GM10248 (cell line): ENCODE data around the gene HPGDS.
"Not testable (repeated sequence)": the region's sequence is repeated elsewhere in the genome, so short reads cannot be mapped to it uniquely, and the experiment has no call there.

Experiments used
- CTCF ChIA-PET: fragments of 300-600 bp; sonication (Branson Sonifier 250); formaldehyde crosslinking; extraction: SDS; loops from one replicate; lab custom pipeline; 2021; ENCODE audit warnings: antibody characterized with exemption; lab: Yijun Ruan, JAX
- POLR2A ChIA-PET: fragments of 350-650 bp; sonication (Branson Sonifier 250); formaldehyde crosslinking; extraction: SDS; loops from one replicate; lab custom pipeline; 2020; ENCODE audit warnings: antibody characterized with exemption; lab: Yijun Ruan, JAX
- DNase-seq: peaks from one replicate; pipeline ENCODE4 v3.0.0; 2012; ENCODE audit errors: extremely low spot score
- TF ChIP-seq, protein P1 (sequence below): IDR thresholded peaks from 2 replicates; pipeline ENCODE4 v1.5.1; 2012; ENCODE audit warnings: mild to moderate bottlenecking, low read depth; ENCODE audit errors: extremely low read depth, missing control alignments, control extremely low read depth

Gene HPGDS

DNA sequence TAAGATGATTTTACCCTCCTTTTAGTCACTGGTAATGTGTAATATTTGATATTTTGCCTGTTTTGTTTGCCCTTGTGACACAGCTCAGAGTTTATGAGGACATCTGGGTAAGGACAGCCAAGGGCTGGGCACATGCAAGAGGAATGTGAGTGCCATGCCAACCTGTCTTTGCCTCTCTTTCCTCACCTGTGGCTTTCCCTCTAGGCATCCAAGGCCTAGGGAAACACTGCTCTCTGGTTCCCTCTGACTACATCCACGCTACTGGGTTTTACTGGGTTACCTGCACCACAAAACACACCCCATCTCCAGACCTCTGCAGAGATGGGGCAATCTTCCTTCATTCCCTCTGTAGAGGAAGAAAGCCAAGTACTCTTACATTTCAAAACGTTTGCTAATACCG is 7.7 kb downstream of the HPGDS start:
- DNase-seq: no peak
- POLR2A ChIA-PET: no interaction called here
- CTCF ChIA-PET: interaction anchor here (0.9 kb wide), 1 partner anchor 13 kb away, joined by 3 read pairs; no protein-coding TSS in a partner anchor
- TF ChIP-seq, protein P1, sequence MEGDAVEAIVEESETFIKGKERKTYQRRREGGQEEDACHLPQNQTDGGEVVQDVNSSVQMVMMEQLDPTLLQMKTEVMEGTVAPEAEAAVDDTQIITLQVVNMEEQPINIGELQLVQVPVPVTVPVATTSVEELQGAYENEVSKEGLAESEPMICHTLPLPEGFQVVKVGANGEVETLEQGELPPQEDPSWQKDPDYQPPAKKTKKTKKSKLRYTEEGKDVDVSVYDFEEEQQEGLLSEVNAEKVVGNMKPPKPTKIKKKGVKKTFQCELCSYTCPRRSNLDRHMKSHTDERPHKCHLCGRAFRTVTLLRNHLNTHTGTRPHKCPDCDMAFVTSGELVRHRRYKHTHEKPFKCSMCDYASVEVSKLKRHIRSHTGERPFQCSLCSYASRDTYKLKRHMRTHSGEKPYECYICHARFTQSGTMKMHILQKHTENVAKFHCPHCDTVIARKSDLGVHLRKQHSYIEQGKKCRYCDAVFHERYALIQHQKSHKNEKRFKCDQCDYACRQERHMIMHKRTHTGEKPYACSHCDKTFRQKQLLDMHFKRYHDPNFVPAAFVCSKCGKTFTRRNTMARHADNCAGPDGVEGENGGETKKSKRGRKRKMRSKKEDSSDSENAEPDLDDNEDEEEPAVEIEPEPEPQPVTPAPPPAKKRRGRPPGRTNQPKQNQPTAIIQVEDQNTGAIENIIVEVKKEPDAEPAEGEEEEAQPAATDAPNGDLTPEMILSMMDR: no peak

DNA sequence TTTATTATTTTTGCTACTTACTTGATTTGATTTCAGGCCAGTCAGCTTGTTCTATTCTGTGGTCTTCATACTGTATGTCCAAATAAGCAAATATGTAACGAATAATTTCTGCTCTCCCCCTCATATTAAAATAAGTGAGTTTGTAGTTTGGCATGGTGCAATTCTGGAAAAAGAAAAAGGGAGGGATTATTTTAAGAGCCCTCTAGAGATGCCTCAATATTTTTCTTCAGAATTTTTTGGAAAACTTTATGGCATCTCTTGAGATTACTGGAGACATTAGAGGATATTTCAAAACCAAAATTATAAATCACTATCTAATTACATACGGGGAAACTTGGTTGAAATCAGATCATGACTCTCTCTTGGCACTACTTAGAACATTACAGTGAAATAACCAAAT is 8.2 kb downstream of the HPGDS start:
- POLR2A ChIA-PET: no interaction called here
- CTCF ChIA-PET: interaction anchor here (0.9 to 1.1 kb wide), 2 partner anchors 12 to 17 kb away, joined by 3 read pairs; no protein-coding TSS in a partner anchor
- TF ChIP-seq, protein P1: no peak
- no peak for DNase-seq

DNA sequence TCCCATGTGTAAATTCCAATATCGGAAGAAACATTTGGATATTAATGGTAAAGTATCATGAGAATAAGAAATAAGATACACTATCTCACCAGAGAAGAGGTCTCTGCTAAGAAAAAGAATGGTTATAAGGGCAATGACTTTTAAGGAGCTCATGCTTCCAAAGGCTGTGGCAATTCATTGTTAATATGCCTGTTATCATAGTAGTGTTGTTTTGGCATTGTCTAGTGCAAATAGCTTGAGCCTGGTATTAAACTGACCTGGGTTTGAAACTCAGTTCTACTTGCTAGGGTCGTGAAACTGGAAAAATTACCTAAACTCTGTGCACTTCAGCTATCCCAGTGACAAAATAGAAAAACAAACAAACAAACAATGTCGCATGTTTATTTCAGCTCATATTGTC is 8.8 kb downstream of the HPGDS start:
- no peak for DNase-seq
- ChIA-PET POLR2A (no interaction called here), CTCF (interaction anchor here (0.9 to 1.1 kb wide), 2 partner anchors 12 to 18 kb away, joined by 3 read pairs; no protein-coding TSS in a partner anchor)
- TF ChIP-seq, protein P1: no peak

DNA sequence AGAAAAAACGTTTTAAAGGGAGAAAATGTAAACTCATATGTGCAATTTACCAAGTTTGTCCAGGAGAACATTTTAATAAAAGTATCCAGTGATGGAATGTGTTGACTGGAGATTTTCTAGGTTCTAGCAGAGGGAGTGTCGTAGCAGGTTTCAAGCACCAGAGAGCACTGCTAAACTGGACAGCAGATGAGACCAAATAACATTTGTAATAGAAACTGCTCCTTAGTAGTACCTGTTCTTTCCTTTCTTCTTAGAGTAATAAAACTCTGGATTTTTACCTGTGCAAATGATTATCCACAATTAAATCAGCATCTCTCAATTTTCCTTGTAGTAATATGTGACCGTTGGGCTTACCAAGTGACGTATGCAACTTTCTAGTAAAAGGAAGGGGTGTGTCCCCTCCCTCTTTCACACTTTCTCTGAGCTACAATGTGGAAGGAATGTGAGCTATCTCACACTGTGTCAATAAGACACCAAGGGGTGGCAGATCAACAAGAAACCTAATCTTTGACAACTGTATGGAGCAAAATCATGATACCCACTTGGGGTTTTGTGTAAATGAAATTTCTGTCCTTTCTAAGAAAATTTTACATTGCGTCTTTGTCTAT is 9.5 kb downstream of the HPGDS start:
- POLR2A ChIA-PET: no interaction called here

DNA sequence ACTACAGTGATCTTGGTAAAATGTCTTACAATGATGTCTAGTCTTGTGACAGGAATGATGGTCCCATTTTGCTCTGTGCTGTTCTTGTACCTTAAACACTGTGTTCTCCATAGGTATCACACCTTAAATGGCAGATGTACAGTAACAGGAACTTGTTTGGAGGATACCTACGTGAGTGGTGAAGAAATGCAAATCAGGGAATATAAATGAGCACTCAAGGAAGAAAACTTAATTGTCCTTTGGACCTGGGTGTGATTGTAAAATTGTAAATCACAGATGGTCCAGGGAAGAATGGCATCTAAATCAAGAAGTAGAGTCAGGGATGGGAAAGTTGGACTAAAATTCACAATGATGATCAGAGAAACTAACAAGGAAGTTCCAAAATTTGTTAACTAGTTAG is 12.7 kb downstream of the HPGDS start:
- no peak for DNase-seq
- ChIA-PET CTCF (no interaction called here), POLR2A (no interaction called here)
- TF ChIP-seq, protein P1: no peak

More for the DNA sequence above, 9.5 kb downstream of the HPGDS start:
- no peak for DNase-seq
- TF ChIP-seq, protein P1: no peak
- CTCF ChIA-PET: interaction anchor here (1.1 to 1.3 kb wide), 4 partner anchors 8 to 74 kb away, joined by 3 to 4 read pairs (median 4); partner anchors contain the start of gene HPGDS

DNA sequence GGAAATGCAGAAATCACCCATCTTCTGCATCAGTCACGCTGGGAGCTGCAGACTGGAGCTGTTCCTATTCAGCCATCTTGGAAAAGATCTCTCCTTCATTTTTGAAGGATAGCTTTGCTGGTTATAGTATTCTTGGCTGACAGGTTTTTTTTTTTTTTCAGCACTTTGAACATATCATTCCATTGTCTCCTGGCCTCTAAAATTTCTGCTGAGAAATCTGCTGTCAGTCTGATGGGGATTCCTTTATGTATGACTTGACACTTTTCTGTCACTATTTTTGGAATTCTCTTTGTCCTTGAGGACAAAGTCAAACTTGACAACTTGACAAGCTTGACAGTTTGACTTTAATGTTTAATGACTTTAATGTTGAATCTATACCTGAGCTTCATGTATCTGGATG is 16.8 kb downstream of the HPGDS start:
- TF ChIP-seq, protein P1: no peak
- POLR2A ChIA-PET: no interaction called here
- DNase-seq: no peak
- CTCF ChIA-PET: no interaction called here

DNA sequence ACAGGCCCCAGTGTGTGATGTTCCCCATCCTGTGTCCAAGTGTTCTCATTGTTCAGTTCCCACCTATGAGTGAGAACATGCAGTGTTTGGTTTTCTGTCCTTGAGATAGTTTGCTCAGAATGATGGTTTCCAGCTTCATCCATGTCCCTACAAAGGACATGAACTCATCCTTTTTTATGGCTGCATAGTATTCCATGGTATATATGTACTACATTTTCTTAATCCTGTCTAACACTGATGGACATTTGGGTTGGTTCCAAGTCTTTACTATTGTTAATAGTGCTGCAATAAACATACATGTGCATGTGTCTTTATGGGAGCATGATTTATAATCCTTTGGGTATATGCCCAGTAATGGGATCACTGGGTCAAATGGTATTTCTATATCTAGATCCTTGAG is 22.7 kb downstream of the HPGDS start:
- POLR2A ChIA-PET, DNase-seq, CTCF ChIA-PET: not testable (repeated sequence)
